ENCODE measurements around the gene SHISA8. TPM values are rescaled to one million over a fixed set of nuclear protein-coding genes. Genes with fewer than 3 reads are reported as not detected.

The SHISA8 gene
- total RNA-seq, 1 donor from 2014 or later, result not detected

GRCh38 chr22:41915786-41916493 is 1.1 kb upstream of the SHISA8 start:
- DNase-seq (ENCODE audit: low spot score) (no peak), ATAC-seq (no peak)

GRCh38 chr22:41914611-41915034 is 251 bp downstream of the SHISA8 start:
- DNase-seq (ENCODE audit: low spot score), result no peak
- ATAC-seq, result peak; percentile 19

GRCh38 chr22:41913842-41914534 is 886 bp downstream of the SHISA8 start:
- DNase-seq (ENCODE audit: low spot score) (no peak), ATAC-seq (no peak)

- DNase-seq (ENCODE audit: low spot score) (no peak), ATAC-seq (no peak)
Measured at GRCh38 chr22:41913040-41913719, 1.7 kb downstream of the SHISA8 start.

- DNase-seq (ENCODE audit: low spot score) (no peak), ATAC-seq (no peak)
Measured at GRCh38 chr22:41912338-41913039, 2.4 kb downstream of the SHISA8 start.

GRCh38 chr22:41911001-41911611 is 3.8 kb downstream of the SHISA8 start:
- ATAC-seq (no peak), DNase-seq (ENCODE audit: low spot score) (no peak)

- ATAC-seq, result peak; percentile 43
- no peak for DNase-seq (ENCODE audit: low spot score)
Measured at GRCh38 chr22:41910050-41911000, 4.5 kb downstream of the SHISA8 start.

- ATAC-seq, result peak; percentile 19
- DNase-seq (ENCODE audit: low spot score), result no peak
Measured at GRCh38 chr22:41909310-41910049, 5.4 kb downstream of the SHISA8 start.

- ATAC-seq (peak; percentile 40), DNase-seq (ENCODE audit: low spot score) (peak; percentile 60)
Measured at GRCh38 chr22:41908411-41909309, 6.2 kb downstream of the SHISA8 start.

- DNase-seq (ENCODE audit: low spot score) (no peak), ATAC-seq (no peak)
Measured at GRCh38 chr22:41907436-41908401, 7.2 kb downstream of the SHISA8 start.

GRCh38 chr22:41906822-41907221 is 8.1 kb downstream of the SHISA8 start:
- ATAC-seq, result no peak
- no peak for DNase-seq (ENCODE audit: low spot score)

GRCh38 chr22:41905411-41906202 is 9.3 kb downstream of the SHISA8 start:
- no peak for DNase-seq (ENCODE audit: low spot score)
- no peak for ATAC-seq

GRCh38 chr22:41904450-41905410 is 10.1 kb downstream of the SHISA8 start:
- DNase-seq (ENCODE audit: low spot score), result no peak
- ATAC-seq, result no peak

GRCh38 chr22:41902932-41903421 is 11.9 kb downstream of the SHISA8 start:
- ATAC-seq (peak; percentile 94), DNase-seq (ENCODE audit: low spot score) (peak; percentile 99)

- no peak for DNase-seq (ENCODE audit: low spot score)
- ATAC-seq, result no peak
Measured at GRCh38 chr22:41902016-41902415, 12.9 kb downstream of the SHISA8 start.
